Immature natural killer cell (primary cell): ENCODE measurements around the gene PRR5. TPM values are rescaled to one million over a fixed set of nuclear protein-coding genes. Genes with fewer than 3 reads are reported as not detected.
"Not testable (repeated sequence)": the region's sequence is repeated elsewhere in the genome, so short reads cannot be mapped to it uniquely, and the experiment has no call there.

Experiments used
- DNase-seq, 3 donors: peaks; one replicate each; pipeline ENCODE4 v3.0.0; 2022; ENCODE audit warnings: mixed read lengths in 1 of 3
- H3K27ac Mint-ChIP-seq, 6 donors: one replicate each; pipeline ENCODE4 v1.8.0; 2020; ENCODE audit warnings: mixed read lengths in 6 of 6, mild to moderate bottlenecking in 5 of 6, inconsistent platforms in 4 of 6, moderate library complexity in 3 of 6
- H3K27me3 Mint-ChIP-seq, 3 donors: one replicate each; pipeline ENCODE4 v1.8.0; 2020 to 2021; ENCODE audit warnings: low read depth in 3 of 3, mild to moderate bottlenecking in 3 of 3, mixed read lengths in 3 of 3, moderate library complexity in 3 of 3, inconsistent platforms in 1 of 3
- H3K36me3 Mint-ChIP-seq, 3 donors: one replicate each; pipeline ENCODE4 v1.8.0; 2020; ENCODE audit warnings: mixed read lengths in 3 of 3, inconsistent platforms in 2 of 3, mild to moderate bottlenecking in 2 of 3
- H3K4me1 Mint-ChIP-seq, 2 donors: one replicate each; pipeline ENCODE4 v1.8.0; 2020; ENCODE audit warnings: inconsistent platforms in 2 of 2, mild to moderate bottlenecking in 2 of 2, mixed read lengths in 2 of 2, moderate library complexity in 1 of 2
- H3K4me3 Mint-ChIP-seq, 5 donors: one replicate each; pipeline ENCODE4 v1.8.0; 2020; ENCODE audit warnings: mild to moderate bottlenecking in 5 of 5, mixed read lengths in 5 of 5, inconsistent platforms in 3 of 5, moderate library complexity in 3 of 5
- H3K9me3 Mint-ChIP-seq, 6 donors: one replicate each; pipeline ENCODE4 v1.8.0; 2020; ENCODE audit warnings: mild to moderate bottlenecking in 6 of 6, mixed read lengths in 6 of 6, inconsistent platforms in 4 of 6, moderate library complexity in 3 of 6
- polyA plus RNA-seq, 3 donors: library from polyadenylated mRNA; unstranded; fragments of 300-500 nt; fragmentation: Illumina TruSeq; gene quantifications; one replicate each; pipeline ENCODE4 v1.2.3, GENCODE V29; 2021

The PRR5 gene
- polyA plus RNA-seq, 3 donors from 2014 or later = 102 to 168 (median 112) TPM

GRCh38 chr22:44678556-44679305, 23.3 kb upstream of the PRR5 start:
- peaks cover 0 to 5% (median 0%) of the 10 kb centered on the region in 3 donors for H3K36me3 Mint-ChIP-seq

GRCh38 chr22:44679306-44679647, 22.7 kb upstream of the PRR5 start:
- Mint-ChIP-seq H3K27ac (peak overlapping the region in 1 of 6 donors; percentile 40), H3K4me1 (peaks cover 66 to 78% of the 10 kb centered on the region in 2 donors)
- not testable (repeated sequence) for H3K27me3 Mint-ChIP-seq, H3K36me3 Mint-ChIP-seq, DNase-seq, H3K9me3 Mint-ChIP-seq, H3K4me3 Mint-ChIP-seq

More at GRCh38 chr22:44678556-44679305, 23.3 kb upstream of the PRR5 start:
- Mint-ChIP-seq H3K27me3 (peaks cover 0 to 8% (median 8%) of the 10 kb centered on the region in 3 donors), H3K27ac (peak overlapping the region in 2 of 6 donors; percentile 22 to 40), H3K4me1 (peaks cover 62 to 77% of the 10 kb centered on the region in 2 donors), H3K9me3 (no peaks in the 10 kb centered on the region), H3K4me3 (peak overlapping the region in 1 of 5 donors; percentile 38)
- DNase-seq = no peak

- H3K9me3 Mint-ChIP-seq = no peaks in the 10 kb centered on the region
- H3K36me3 Mint-ChIP-seq = peaks cover 0 to 5% (median 0%) of the 10 kb centered on the region in 3 donors
- peaks cover 0 to 13% (median 8%) of the 10 kb centered on the region in 3 donors for H3K27me3 Mint-ChIP-seq
- no peak for DNase-seq
- H3K4me3 Mint-ChIP-seq = peak overlapping the region in 1 of 5 donors; percentile 25
- H3K27ac Mint-ChIP-seq = peak overlapping the region in 1 of 6 donors; percentile 24
- H3K4me1 Mint-ChIP-seq = peaks cover 74 to 86% of the 10 kb centered on the region in 2 donors
Measured at GRCh38 chr22:44680058-44680457, 21.9 kb upstream of the PRR5 start.

GRCh38 chr22:44680481-44680894, 21.5 kb upstream of the PRR5 start:
- DNase-seq = no peak
- H3K27ac Mint-ChIP-seq = no peak overlapping the region
- no peak overlapping the region for H3K4me3 Mint-ChIP-seq
- peaks cover 74 to 86% of the 10 kb centered on the region in 2 donors for H3K4me1 Mint-ChIP-seq
- peaks cover 0 to 13% (median 9%) of the 10 kb centered on the region in 3 donors for H3K27me3 Mint-ChIP-seq
- peaks cover 0 to 5% (median 0%) of the 10 kb centered on the region in 3 donors for H3K36me3 Mint-ChIP-seq
- H3K9me3 Mint-ChIP-seq = no peaks in the 10 kb centered on the region

GRCh38 chr22:44682556-44683168, 19.3 kb upstream of the PRR5 start:
- peaks cover 0 to 5% (median 3%) of the 10 kb centered on the region in 3 donors for H3K36me3 Mint-ChIP-seq
- H3K9me3 Mint-ChIP-seq = no peaks in the 10 kb centered on the region
- H3K27me3 Mint-ChIP-seq = peaks cover 3 to 13% (median 5%) of the 10 kb centered on the region in 3 donors
- H3K27ac Mint-ChIP-seq = peak overlapping the region in 4 of 6 donors; percentile 39 to 78 (median 49)
- H3K4me3 Mint-ChIP-seq = peak overlapping the region in 3 of 5 donors; percentile 26 to 60 (median 35)
- peaks cover 66 to 80% of the 10 kb centered on the region in 2 donors for H3K4me1 Mint-ChIP-seq
- no peak for DNase-seq

GRCh38 chr22:44683237-44683636, 18.8 kb upstream of the PRR5 start:
- H3K4me3 Mint-ChIP-seq = peak overlapping the region in 4 of 5 donors; percentile 39 to 51 (median 44)
- H3K9me3 Mint-ChIP-seq = no peaks in the 10 kb centered on the region
- peaks cover 61 to 74% of the 10 kb centered on the region in 2 donors for H3K4me1 Mint-ChIP-seq
- no peak for DNase-seq
- H3K27me3 Mint-ChIP-seq = peaks cover 3 to 13% (median 5%) of the 10 kb centered on the region in 3 donors
- H3K27ac Mint-ChIP-seq = peak overlapping the region in 4 of 6 donors; percentile 65 to 83 (median 77)
- peaks cover 0 to 5% (median 3%) of the 10 kb centered on the region in 3 donors for H3K36me3 Mint-ChIP-seq

GRCh38 chr22:44683881-44684280, 18.1 kb upstream of the PRR5 start:
- Mint-ChIP-seq H3K4me3 (peak overlapping the region in 3 of 5 donors; percentile 17 to 60 (median 53)), H3K9me3 (no peaks in the 10 kb centered on the region), H3K36me3 (peaks cover 2 to 8% (median 3%) of the 10 kb centered on the region in 3 donors), H3K27ac (peak overlapping the region in 3 of 6 donors; percentile 40 to 91 (median 90)), H3K4me1 (peaks cover 62 to 68% of the 10 kb centered on the region in 2 donors), H3K27me3 (peaks cover 3 to 13% (median 7%) of the 10 kb centered on the region in 3 donors)
- DNase-seq = no peak

GRCh38 chr22:44684506-44685383, 17.3 kb upstream of the PRR5 start:
- Mint-ChIP-seq H3K27me3 (peaks cover 3 to 13% (median 7%) of the 10 kb centered on the region in 3 donors), H3K9me3 (no peaks in the 10 kb centered on the region), H3K36me3 (peaks cover 2 to 5% (median 3%) of the 10 kb centered on the region in 3 donors), H3K27ac (peak overlapping the region; percentile 80 to 93 (median 90)), H3K4me1 (peaks cover 57 to 64% of the 10 kb centered on the region in 2 donors), H3K4me3 (peak overlapping the region; percentile 70 to 89 (median 78))
- DNase-seq = peak; percentile 86 to 90 (median 87)

- Mint-ChIP-seq H3K9me3 (no peaks in the 10 kb centered on the region), H3K27ac (peak overlapping the region; percentile 80 to 93 (median 90)), H3K4me1 (peaks cover 56 to 64% of the 10 kb centered on the region in 2 donors), H3K4me3 (peak overlapping the region; percentile 70 to 89 (median 78)), H3K36me3 (peaks cover 2 to 3% (median 3%) of the 10 kb centered on the region in 3 donors), H3K27me3 (peaks cover 3 to 13% (median 7%) of the 10 kb centered on the region in 3 donors)
- DNase-seq = peak; percentile 80 to 87 (median 84)
Measured at GRCh38 chr22:44685384-44686056, 16.5 kb upstream of the PRR5 start.

GRCh38 chr22:44686873-44687600, 15.0 kb upstream of the PRR5 start:
- peaks cover 3 to 6% (median 6%) of the 10 kb centered on the region in 3 donors for H3K27me3 Mint-ChIP-seq
- peak overlapping the region in 1 of 5 donors; percentile 48 for H3K4me3 Mint-ChIP-seq
- no peaks in the 10 kb centered on the region for H3K9me3 Mint-ChIP-seq
- DNase-seq = no peak
- peaks cover 46 to 50% of the 10 kb centered on the region in 2 donors for H3K4me1 Mint-ChIP-seq
- peaks cover 2 to 3% (median 3%) of the 10 kb centered on the region in 3 donors for H3K36me3 Mint-ChIP-seq
- peak overlapping the region in 5 of 6 donors; percentile 14 to 84 (median 65) for H3K27ac Mint-ChIP-seq

- Mint-ChIP-seq H3K9me3 (no peaks in the 10 kb centered on the region), H3K27ac (no peak overlapping the region), H3K27me3 (peaks cover 3 to 7% (median 7%) of the 10 kb centered on the region in 3 donors), H3K36me3 (peaks cover 2 to 3% (median 3%) of the 10 kb centered on the region in 3 donors), H3K4me3 (no peak overlapping the region), H3K4me1 (peaks cover 39 to 41% of the 10 kb centered on the region in 2 donors)
- DNase-seq = no peak
Measured at GRCh38 chr22:44689173-44689572, 12.8 kb upstream of the PRR5 start.

- H3K9me3 Mint-ChIP-seq = no peaks in the 10 kb centered on the region
- H3K4me3 Mint-ChIP-seq = no peak overlapping the region
- H3K36me3 Mint-ChIP-seq = peaks cover 2 to 3% (median 3%) of the 10 kb centered on the region in 3 donors
- H3K4me1 Mint-ChIP-seq = peaks cover 30 to 32% of the 10 kb centered on the region in 2 donors
- H3K27ac Mint-ChIP-seq = peak overlapping the region in 1 of 6 donors; percentile 16
- no peak for DNase-seq
- peaks cover 3 to 7% (median 3%) of the 10 kb centered on the region in 3 donors for H3K27me3 Mint-ChIP-seq
Measured at GRCh38 chr22:44689915-44690524, 12.0 kb upstream of the PRR5 start.
